Esophagus muscularis mucosa (tissue), 4 donors: ENCODE data around the gene HSPA12B. TPM values are rescaled to one million over a fixed set of nuclear protein-coding genes. Genes with fewer than 3 reads are reported as not detected.

ENCODE experiments used
- DNase-seq: peaks from one replicate; pipeline ENCODE4 v3.0.0-alpha.2; 2017; ENCODE audit errors: extremely low spot score
- H3K27ac ChIP-seq, 4 donors: fragments of 200-600 bp; sonication (generic); replicated peaks in 1 of 4; 1 replicate in 3 of 4; 2 replicates in 1 of 4; pipeline ENCODE4 v1.5.1; 2016 to 2019; ENCODE audit warnings: mild to moderate bottlenecking in 1 of 4
- H3K27me3 ChIP-seq, 4 donors: fragments of 200-600 bp; sonication (generic); one replicate each; pipeline versions ENCODE4 v1.5.1 to v1.6.0; 2016 to 2019
- H3K36me3 ChIP-seq, 4 donors: fragments of 200-600 bp; sonication (generic); one replicate each; pipeline ENCODE4 v1.5.1; 2016 to 2019
- H3K4me1 ChIP-seq, 4 donors: fragments of 200-600 bp; sonication (generic); one replicate each; pipeline ENCODE4 v1.5.1; 2016 to 2019
- H3K4me3 ChIP-seq, 4 donors: fragments of 200-600 bp; sonication (generic); 1 replicate in 2 of 4; 2 replicates in 2 of 4; pipeline ENCODE4 v1.5.1; 2016 to 2019; ENCODE audit warnings: mild to moderate bottlenecking in 4 of 4, moderate library complexity in 1 of 4
- H3K9me3 ChIP-seq, 4 donors: fragments of 200-600 bp; sonication (generic); 1 replicate in 3 of 4; 2 replicates in 1 of 4; pipeline ENCODE4 v1.5.1; 2016 to 2019
- CTCF ChIP-seq, 3 experiments: fragments of 200-600 bp in 2 of 3; fragments of 450-650 bp in 1 of 3; sonication (generic) in 2 of 3; IDR thresholded peaks; one replicate each; pipeline ENCODE4 v1.5.1; 2017 to 2019; ENCODE audit warnings: antibody characterized with exemption in 3 of 3, mild to moderate bottlenecking in 2 of 3, moderate library complexity in 1 of 3
- EP300 ChIP-seq: sonication (generic); formaldehyde crosslinking; IDR thresholded peaks from one replicate; pipeline ENCODE4 v1.6.1; 2017; ENCODE audit warnings: antibody characterized with exemption
- POLR2A ChIP-seq: fragments of 450-650 bp; IDR thresholded peaks from one replicate; pipeline ENCODE4 v1.6.1; 2017; ENCODE audit warnings: antibody characterized with exemption, moderate library complexity, mild to moderate bottlenecking, low read depth
- POLR2AphosphoS5 ChIP-seq, 2 donors: sonication (generic); formaldehyde crosslinking; IDR thresholded peaks; one replicate each; pipeline ENCODE4 v1.6.1; 2017; ENCODE audit warnings: antibody characterized with exemption in 2 of 2
- WGBS: methylation state at CpG from one replicate; pipeline ENCODE4 v1.1.5; 2018; 5-methylcytosine and 5-hydroxymethylcytosine counted together
- intact Hi-C: fragments of 100-400 bp; cut with DNase I; formaldehyde crosslinking; loops from one replicate; pipeline ENCODE4 v1.15.1; 2023
- total RNA-seq, 4 donors: library from RNA; depleted of rRNA; stranded (reverse); fragments of >200 nt; gene quantifications; one replicate each; pipeline versions ENCODE4 v1.1.0 to v1.2.1, GENCODE V29; 2016

Gene HSPA12B
- total RNA-seq, 4 donors from 2014 or later: 8.9 to 22.2 (median 16.4) TPM

- Histone ChIP-seq H3K27me3 (no peaks in the 10 kb centered on the region), H3K9me3 (no peaks in the 10 kb centered on the region), H3K27ac (no peak overlapping the region), H3K4me1 (peaks cover 0 to 6% (median 0%) of the 10 kb centered on the region in 4 donors), H3K36me3 (no peaks in the 10 kb centered on the region), H3K4me3 (no peak overlapping the region)
- no peak for DNase-seq
- 91% methylated on average over 7 of the region's 11 CpGs for WGBS
- intact Hi-C loops: no loop called here
- TF ChIP-seq POLR2AphosphoS5 (IDR thresholded peaks at IDR 0.05) (no peak), EP300 (no peak), POLR2A (no peak), CTCF (IDR thresholded peaks at IDR 0.05) (no peak)
These were observed 29.7 kb upstream of the HSPA12B start for GRCh38 chr20:3702611-3703391.

- WGBS: 71% methylated on average over 5 of the region's 5 CpGs
- peaks cover 0 to 6% (median 0%) of the 10 kb centered on the region in 4 donors for H3K4me1 ChIP-seq
- H3K36me3 ChIP-seq: no peaks in the 10 kb centered on the region
- H3K4me3 ChIP-seq: no peak overlapping the region
- no peaks in the 10 kb centered on the region for H3K9me3 ChIP-seq
- H3K27me3 ChIP-seq: no peaks in the 10 kb centered on the region
- H3K27ac ChIP-seq: no peak overlapping the region
- TF ChIP-seq POLR2AphosphoS5 (IDR thresholded peaks at IDR 0.05) (no peak), EP300 (no peak), CTCF (IDR thresholded peaks at IDR 0.05) (no peak), POLR2A (no peak)
- no peak for DNase-seq
- intact Hi-C loops: no loop called here
These were observed 28.4 kb upstream of the HSPA12B start for GRCh38 chr20:3704087-3704486.

GRCh38 chr20:3705491-3705969, 27.0 kb upstream of the HSPA12B start:
- H3K27me3 ChIP-seq: no peaks in the 10 kb centered on the region
- H3K9me3 ChIP-seq: no peaks in the 10 kb centered on the region
- WGBS: 92% methylated on average over 12 of the region's 14 CpGs
- intact Hi-C loops: no loop called here
- no peak for DNase-seq
- peaks cover 4 to 11% (median 6%) of the 10 kb centered on the region in 4 donors for H3K4me1 ChIP-seq
- no peak overlapping the region for H3K27ac ChIP-seq
- TF ChIP-seq EP300: no peak
- TF ChIP-seq POLR2AphosphoS5 (IDR thresholded peaks at IDR 0.05): no peak
- TF ChIP-seq CTCF (IDR thresholded peaks at IDR 0.05): no peak
- H3K4me3 ChIP-seq: no peak overlapping the region
- H3K36me3 ChIP-seq: no peaks in the 10 kb centered on the region

GRCh38 chr20:3705970-3706739, 26.3 kb upstream of the HSPA12B start:
- Histone ChIP-seq H3K4me1 (peaks cover 10 to 14% (median 11%) of the 10 kb centered on the region in 4 donors), H3K9me3 (no peaks in the 10 kb centered on the region), H3K4me3 (no peak overlapping the region), H3K27ac (no peak overlapping the region), H3K36me3 (no peaks in the 10 kb centered on the region), H3K27me3 (no peaks in the 10 kb centered on the region)
- WGBS: 95% methylated on average over 28 of the region's 31 CpGs
- TF ChIP-seq POLR2A: no peak
- TF ChIP-seq POLR2AphosphoS5 (IDR thresholded peaks at IDR 0.05): no peak
- TF ChIP-seq EP300: no peak
- TF ChIP-seq CTCF (IDR thresholded peaks at IDR 0.05): no peak
- DNase-seq: no peak
- intact Hi-C loops: no loop called here
